Measurements from ENCODE around the gene STAT6. TPM values are rescaled to one million over a fixed set of nuclear protein-coding genes. Genes with fewer than 3 reads are reported as not detected.
"Not testable (repeated sequence)": the region's sequence is repeated elsewhere in the genome, so short reads cannot be mapped to it uniquely, and the experiment has no call there.

Gene STAT6
- polyA plus RNA-seq, 1 experiment = 177 TPM

DNA sequence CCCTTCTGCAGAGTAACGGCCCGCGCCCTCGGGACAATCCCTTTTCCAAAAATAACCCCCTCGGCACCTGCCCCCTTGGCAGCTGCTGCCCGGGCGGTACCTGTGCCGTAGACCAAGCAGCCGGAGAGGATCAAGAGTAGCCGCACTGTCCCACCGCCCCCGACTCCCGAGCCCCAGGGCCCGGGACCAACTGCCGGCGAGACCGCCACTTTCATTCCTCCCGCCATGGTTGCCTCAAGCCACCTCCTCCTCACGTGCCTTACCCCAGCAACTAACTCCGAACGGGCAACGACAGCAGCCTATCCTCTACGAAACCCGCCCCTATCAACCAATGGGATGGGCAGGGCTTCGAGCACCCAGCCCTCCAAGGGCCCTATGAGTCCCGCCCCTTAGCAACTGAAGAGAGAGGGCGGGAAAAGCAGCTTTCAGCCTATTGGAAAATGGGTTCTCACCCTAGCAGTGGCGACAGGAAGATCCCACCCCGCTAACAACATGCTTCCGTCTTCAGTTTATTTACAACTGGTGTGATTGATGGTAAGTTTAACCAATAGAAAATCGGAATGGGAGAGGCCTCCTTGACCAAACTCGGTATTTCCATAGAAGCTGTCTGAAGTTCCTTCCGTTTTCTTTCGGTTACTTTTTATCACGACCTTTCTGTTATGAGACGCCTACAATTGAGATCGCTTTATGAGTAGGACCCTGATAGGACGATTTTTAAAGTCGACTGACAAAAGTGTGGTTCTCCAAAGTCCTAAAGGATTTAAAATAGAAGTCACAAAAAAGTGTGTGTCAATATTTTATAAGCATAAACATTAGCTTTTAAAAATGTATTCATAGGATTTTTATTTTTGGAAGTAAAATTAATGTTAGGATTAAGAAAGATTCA is 32.4 kb downstream of the STAT6 start, which contains the start of gene NEMP1:
TSS of gene NEMP1 (minus strand) at position 273 of the 886 bp plus-strand sequence. CDS start at position 227, 46 bp downstream.
- TF ChIP-seq, protein P1, sequence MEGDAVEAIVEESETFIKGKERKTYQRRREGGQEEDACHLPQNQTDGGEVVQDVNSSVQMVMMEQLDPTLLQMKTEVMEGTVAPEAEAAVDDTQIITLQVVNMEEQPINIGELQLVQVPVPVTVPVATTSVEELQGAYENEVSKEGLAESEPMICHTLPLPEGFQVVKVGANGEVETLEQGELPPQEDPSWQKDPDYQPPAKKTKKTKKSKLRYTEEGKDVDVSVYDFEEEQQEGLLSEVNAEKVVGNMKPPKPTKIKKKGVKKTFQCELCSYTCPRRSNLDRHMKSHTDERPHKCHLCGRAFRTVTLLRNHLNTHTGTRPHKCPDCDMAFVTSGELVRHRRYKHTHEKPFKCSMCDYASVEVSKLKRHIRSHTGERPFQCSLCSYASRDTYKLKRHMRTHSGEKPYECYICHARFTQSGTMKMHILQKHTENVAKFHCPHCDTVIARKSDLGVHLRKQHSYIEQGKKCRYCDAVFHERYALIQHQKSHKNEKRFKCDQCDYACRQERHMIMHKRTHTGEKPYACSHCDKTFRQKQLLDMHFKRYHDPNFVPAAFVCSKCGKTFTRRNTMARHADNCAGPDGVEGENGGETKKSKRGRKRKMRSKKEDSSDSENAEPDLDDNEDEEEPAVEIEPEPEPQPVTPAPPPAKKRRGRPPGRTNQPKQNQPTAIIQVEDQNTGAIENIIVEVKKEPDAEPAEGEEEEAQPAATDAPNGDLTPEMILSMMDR (IDR thresholded peaks at IDR 0.05; ENCODE audit: insufficient read depth, low read depth, low read length) = no peak
- Histone ChIP-seq H3K36me3 (ENCODE audit: control insufficient read depth, insufficient read depth, low read length) (no peaks in the 10 kb centered on the region), H3K27me3 (ENCODE audit: control insufficient read depth, insufficient read depth, low read length) (no peaks in the 10 kb centered on the region), H3K4me3 (ENCODE audit: low read depth, low read length) (peak within 1 kb of the TSS; percentile 77)
- CTCF ChIA-PET = interaction anchor here (0.8 to 5.5 kb wide), 14 partner anchors 9 to 380 kb away, joined by 3 to 34 read pairs (median 5); partner anchors contain the start of genes GLI1, LRP1 and STAT6
- POLR2A ChIA-PET = interaction anchor here (0.6 to 1.8 kb wide), 5 partner anchors 9 to 15 kb away, joined by 3 to 15 read pairs (median 4); partner anchors contain the start of gene NAB2
- peak; percentile 100 for DNase-seq (ENCODE audit: low read depth)

DNA sequence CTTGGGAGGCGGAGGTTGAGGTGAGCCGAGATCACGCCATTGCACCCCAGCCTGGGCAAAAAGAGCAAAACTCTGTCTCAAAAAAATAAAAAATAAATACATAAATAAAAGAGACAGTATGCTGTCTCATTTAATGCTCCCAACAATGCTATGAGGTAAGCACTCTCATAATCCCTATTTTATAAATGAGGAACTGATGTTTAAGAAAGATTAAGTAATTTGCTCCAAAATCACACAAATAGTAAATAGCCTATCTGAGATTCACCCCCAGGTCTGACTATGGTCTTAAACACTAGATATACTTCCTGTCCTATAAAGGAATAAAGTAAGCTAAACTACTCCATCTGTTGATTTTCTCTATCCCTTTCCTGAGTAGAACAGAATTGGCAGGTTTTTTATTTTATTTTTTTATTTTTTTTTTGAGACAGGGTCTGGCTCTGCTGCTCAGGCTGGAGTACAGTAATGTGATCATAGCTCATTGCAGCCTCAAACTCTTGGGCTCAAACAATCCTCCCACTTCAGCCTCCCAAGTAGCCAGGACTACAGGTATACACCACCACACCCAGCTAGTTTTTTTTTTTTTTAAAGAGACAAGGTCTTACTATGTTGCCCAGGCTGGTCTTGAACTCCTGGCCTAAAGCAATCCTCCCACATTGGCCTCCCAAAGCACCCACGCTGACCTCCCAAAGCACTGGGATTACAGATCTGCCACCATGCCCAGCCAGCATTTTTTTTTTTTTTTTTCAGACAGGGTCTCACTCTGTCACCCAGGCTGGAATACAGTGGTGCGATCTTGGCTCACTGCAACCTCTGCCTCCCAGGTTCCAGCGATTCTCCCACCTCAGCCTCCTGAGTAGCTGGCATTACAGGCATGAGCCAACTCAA is 37.4 kb downstream of the STAT6 start:
- not testable (repeated sequence) for H3K4me3 ChIP-seq (ENCODE audit: low read depth, low read length); DNase-seq (ENCODE audit: low read depth); H3K27me3 ChIP-seq (ENCODE audit: control insufficient read depth, insufficient read depth, low read length); H3K36me3 ChIP-seq (ENCODE audit: control insufficient read depth, insufficient read depth, low read length)
- CTCF ChIA-PET = interaction anchor here (0.9 to 9.4 kb wide), 9 partner anchors 13 to 168 kb away, joined by 3 to 199 read pairs (median 4); partner anchors contain the start of genes LRP1 and STAT6
- POLR2A ChIA-PET = interaction anchor here (0.6 kb wide), 2 partner anchors 59 to 352 kb away, joined by 3 to 9 read pairs; no protein-coding TSS in a partner anchor

DNA sequence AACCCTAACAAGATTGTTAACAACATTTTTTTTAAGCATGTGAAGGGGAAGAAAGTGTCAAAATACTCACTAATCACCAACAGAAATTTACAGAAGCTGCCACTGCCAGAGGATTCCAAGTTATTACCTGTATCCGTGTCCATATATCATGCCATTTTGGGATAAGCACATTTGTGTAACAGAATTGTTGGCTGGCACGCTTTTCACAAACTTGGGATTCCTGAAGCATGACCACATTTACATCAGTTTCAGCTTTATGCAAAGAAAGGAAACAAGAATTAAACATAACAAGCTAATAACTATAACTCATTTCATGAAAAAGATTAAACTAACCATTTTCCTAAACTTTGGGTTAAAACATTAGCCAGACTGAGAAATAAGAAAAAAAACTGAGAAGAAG is 38.5 kb downstream of the STAT6 start:
- Histone ChIP-seq H3K27me3 (ENCODE audit: control insufficient read depth, insufficient read depth, low read length) (no peaks in the 10 kb centered on the region), H3K4me3 (ENCODE audit: low read depth, low read length) (no peak overlapping the region), H3K36me3 (ENCODE audit: control insufficient read depth, insufficient read depth, low read length) (no peaks in the 10 kb centered on the region)
- TF ChIP-seq, protein P1 (IDR thresholded peaks at IDR 0.05; ENCODE audit: insufficient read depth, low read depth, low read length) = no peak
- DNase-seq (ENCODE audit: low read depth) = no peak
- ChIA-PET POLR2A (interaction anchor here (0.6 kb wide), 1 partner anchor 99 kb away, joined by 5 read pairs; no protein-coding TSS in a partner anchor), CTCF (interaction anchor here (0.6 to 9.4 kb wide), 19 partner anchors 10 to 380 kb away, joined by 3 to 199 read pairs (median 4); partner anchors contain the start of genes LRP1 and STAT6)

DNA sequence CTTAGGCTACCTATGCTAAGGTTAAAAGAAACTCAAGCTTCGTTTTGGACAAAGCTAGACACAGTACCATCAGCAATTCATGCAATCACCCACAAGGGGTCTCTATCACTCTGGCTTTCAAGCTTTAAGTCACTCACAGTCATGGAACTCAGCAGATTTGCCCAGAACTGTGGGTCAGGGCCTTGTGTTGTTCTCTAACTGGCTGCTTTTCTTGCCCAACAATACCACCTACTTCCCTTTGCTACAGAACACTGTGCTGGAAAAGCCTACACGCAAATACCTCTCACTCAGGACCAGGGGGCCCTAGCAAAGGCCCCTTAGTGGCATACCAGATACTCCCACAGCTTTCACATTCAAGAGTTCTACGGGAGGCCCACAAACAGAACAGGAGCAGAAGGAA is 41.6 kb downstream of the STAT6 start:
- no peaks in the 10 kb centered on the region for H3K27me3 ChIP-seq (ENCODE audit: control insufficient read depth, insufficient read depth, low read length)
- DNase-seq (ENCODE audit: low read depth) = no peak
- CTCF ChIA-PET = interaction anchor here (0.6 to 9.4 kb wide), 34 partner anchors 9 to 176 kb away, joined by 3 to 199 read pairs (median 6); partner anchors contain the start of genes MYO1A, NAB2, NEMP1 and STAT6
- no peak overlapping the region for H3K4me3 ChIP-seq (ENCODE audit: low read depth, low read length)
- TF ChIP-seq, protein P1 (IDR thresholded peaks at IDR 0.05; ENCODE audit: insufficient read depth, low read depth, low read length) = peak; percentile 83
- no peaks in the 10 kb centered on the region for H3K36me3 ChIP-seq (ENCODE audit: control insufficient read depth, insufficient read depth, low read length)
- POLR2A ChIA-PET = interaction anchor here (0.6 to 1.8 kb wide), 3 partner anchors 10 to 66 kb away, joined by 4 to 11 read pairs (median 8); partner anchors contain the start of gene STAT6

DNA sequence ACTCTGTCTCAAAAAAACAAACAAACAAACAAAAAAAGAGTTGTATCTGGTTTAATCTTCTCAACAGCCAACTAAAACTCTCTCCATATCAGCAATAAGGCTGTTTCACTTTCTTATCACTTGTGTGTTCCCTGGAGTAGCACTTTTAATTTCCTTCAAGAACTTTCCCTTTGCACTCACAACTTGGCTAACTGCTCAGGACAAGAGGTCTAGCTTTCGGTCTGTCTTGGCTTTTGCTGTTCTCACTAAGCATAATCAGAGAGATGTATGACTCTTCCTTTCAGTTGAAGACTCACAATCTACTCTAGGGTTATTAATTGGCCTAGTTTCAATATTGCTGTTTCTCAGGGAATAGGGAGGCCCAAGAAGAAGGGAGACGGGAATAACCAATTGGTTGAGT is 44.9 kb downstream of the STAT6 start:
- Histone ChIP-seq H3K36me3 (ENCODE audit: control insufficient read depth, insufficient read depth, low read length) (no peaks in the 10 kb centered on the region), H3K27me3 (ENCODE audit: control insufficient read depth, insufficient read depth, low read length) (no peaks in the 10 kb centered on the region), H3K4me3 (ENCODE audit: low read depth, low read length) (no peak overlapping the region)
- TF ChIP-seq, protein P1 (IDR thresholded peaks at IDR 0.05; ENCODE audit: insufficient read depth, low read depth, low read length) = no peak
- CTCF ChIA-PET = interaction anchor here (1.2 to 6.2 kb wide), 12 partner anchors 11 to 303 kb away, joined by 3 to 47 read pairs (median 6); partner anchors contain the start of genes HSD17B6, NAB2 and STAT6
- DNase-seq (ENCODE audit: low read depth) = no peak
- POLR2A ChIA-PET = no interaction called here

All from BJ (cell line).